Transverse colon (tissue), 4 donors: Measurements from ENCODE around the gene TGM1. TPM values are rescaled to one million over a fixed set of nuclear protein-coding genes. Genes with fewer than 3 reads are reported as not detected.

Source experiments
- DNase-seq: peaks from one replicate; pipeline ENCODE4 v3.0.0-alpha.2; 2019
- H3K27ac ChIP-seq, 4 donors: fragments of 200-600 bp; sonication (generic); 2 replicates each; pipeline ENCODE4 v1.5.1; 2016 to 2018; ENCODE audit warnings: inconsistent platforms in 4 of 4
- H3K27me3 ChIP-seq: fragments of 200-600 bp; sonication (generic); 2 replicates; pipeline ENCODE4 v1.5.1; 2017; ENCODE audit warnings: inconsistent platforms
- H3K36me3 ChIP-seq, 4 donors: fragments of 200-600 bp; sonication (generic); 2 replicates each; pipeline ENCODE4 v1.5.1; 2017 to 2019; ENCODE audit warnings: inconsistent platforms in 4 of 4
- H3K4me1 ChIP-seq, 4 donors: fragments of 200-600 bp; sonication (generic); 2 replicates each; pipeline ENCODE4 v1.5.1; 2017 to 2020; ENCODE audit warnings: inconsistent platforms in 4 of 4
- H3K4me3 ChIP-seq, 4 donors: fragments of 200-600 bp; sonication (generic); 1 replicate in 1 of 4; 2 replicates in 3 of 4; pipeline versions ENCODE4 v1.5.1 to v1.6.1; 2017 to 2019; ENCODE audit warnings: inconsistent platforms in 4 of 4
- H3K9me3 ChIP-seq, 2 donors: fragments of 200-600 bp; sonication (generic); 2 replicates each; pipeline ENCODE4 v1.5.1; 2017 to 2019; ENCODE audit warnings: inconsistent platforms in 2 of 2
- EP300 ChIP-seq: sonication (generic); formaldehyde crosslinking; IDR thresholded peaks from one replicate; pipeline ENCODE4 v1.6.1; 2017; ENCODE audit warnings: antibody characterized with exemption, low read depth
- POLR2A ChIP-seq: fragments of 450-650 bp; IDR thresholded peaks from one replicate; pipeline ENCODE4 v1.6.1; 2016; ENCODE audit warnings: antibody characterized with exemption, mild to moderate bottlenecking, moderate library complexity
- POLR2AphosphoS5 ChIP-seq, 3 donors: sonication (generic); formaldehyde crosslinking; IDR thresholded peaks; one replicate each; pipeline ENCODE4 v1.6.1; 2016; ENCODE audit warnings: antibody characterized with exemption in 3 of 3
- WGBS, 2 donors: methylation state at CpG; one replicate each; pipeline ENCODE4 v1.1.5; 2018; ENCODE audit warnings: low coverage in 1 of 2; 5-methylcytosine and 5-hydroxymethylcytosine counted together
- in situ Hi-C, 4 donors: fragments of 200-750 bp; cut with MboI; loops; one replicate each; pipeline versions ENCODE4 v1.15.0 to v1.15.1; 2017; ENCODE audit warnings: low sequenced_read_pairs in 3 of 4, low pct_ligation_motif_present in 1 of 4, low pct_unique_long_range_greater_than_20kb in 1 of 4
- intact Hi-C: fragments of 100-400 bp; cut with DNase I; formaldehyde crosslinking; loops from one replicate; pipeline ENCODE4 v1.15.1; 2023; ENCODE audit warnings: low total_unique reads
- total RNA-seq, 4 donors: library from RNA; depleted of rRNA; stranded (reverse); fragments of >200 nt; gene quantifications; one replicate each; pipeline ENCODE4 v1.1.0, GENCODE V29; 2016
- TF ChIP-seq, protein P1 (sequence below), 5 experiments: fragments of 200-600 bp in 3 of 5; fragments of 450-650 bp in 2 of 5; sonication (generic) in 3 of 5; IDR thresholded peaks; 1 replicate in 2 of 5; 2 replicates in 3 of 5; pipeline ENCODE4 v1.5.1; 2016 to 2017; ENCODE audit warnings: antibody characterized with exemption in 5 of 5, inconsistent platforms in 3 of 5, mild to moderate bottlenecking in 2 of 5, moderate library complexity in 1 of 5

Gene TGM1
- total RNA-seq, 4 donors from 2014 or later = 1.4 to 96.5 (median 2.2) TPM; not detected in 1

DNA sequence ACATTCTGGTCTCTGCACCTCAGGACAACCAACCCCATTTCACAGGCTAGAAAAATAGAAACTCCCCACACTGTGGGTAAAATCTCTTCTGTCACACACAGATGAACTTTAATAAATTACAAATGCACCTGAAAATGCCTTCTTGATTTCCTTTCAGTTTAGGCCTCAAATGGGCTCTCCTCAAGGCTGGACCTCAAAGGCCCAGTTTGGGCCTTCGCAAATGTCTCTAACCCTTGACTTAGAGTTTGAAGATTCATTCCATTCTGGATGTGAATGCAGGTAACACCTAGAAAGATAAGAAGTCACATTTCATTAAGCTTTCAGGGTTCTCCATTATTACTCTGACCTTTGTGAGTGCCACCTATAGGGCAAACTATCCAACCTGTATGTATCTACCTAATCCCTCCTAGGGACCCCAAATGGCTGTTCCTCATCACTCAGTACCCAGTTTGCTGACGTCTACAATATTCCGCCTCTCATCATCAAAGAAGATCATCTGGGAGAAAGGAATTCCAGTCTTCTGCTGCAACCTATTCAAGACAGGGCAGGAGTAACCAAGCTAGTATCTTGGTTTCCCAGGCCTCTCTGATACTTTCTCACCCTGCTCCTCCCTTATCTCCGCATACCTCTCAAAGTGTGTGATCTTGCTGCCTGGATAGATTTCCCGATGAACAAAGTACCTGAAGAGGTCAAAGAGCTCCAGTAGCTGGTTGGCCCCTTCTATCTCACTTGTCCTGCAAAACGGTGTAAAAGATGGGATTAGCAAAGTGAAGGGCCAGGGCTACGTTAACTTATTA lies 48.9 kb downstream of the TGM1 start:
- Histone ChIP-seq H3K9me3 (no peaks in the 10 kb centered on the region), H3K36me3 (peaks cover 0 to 18% (median 9%) of the 10 kb centered on the region in 4 donors), H3K4me1 (peaks cover 15 to 34% (median 19%) of the 10 kb centered on the region in 4 donors), H3K4me3 (peak overlapping the region in 3 of 4 donors; percentile 62 to 79 (median 69)), H3K27me3 (no peaks in the 10 kb centered on the region), H3K27ac (peak overlapping the region; percentile 97)
- intact Hi-C loops = no loop called here
- no peak for DNase-seq
- in situ Hi-C loops = no loop called here
- WGBS, 2 donors = 89 to 92% methylated on average over 5 to 7 of the region's 7 CpGs
- TF ChIP-seq, protein P1, sequence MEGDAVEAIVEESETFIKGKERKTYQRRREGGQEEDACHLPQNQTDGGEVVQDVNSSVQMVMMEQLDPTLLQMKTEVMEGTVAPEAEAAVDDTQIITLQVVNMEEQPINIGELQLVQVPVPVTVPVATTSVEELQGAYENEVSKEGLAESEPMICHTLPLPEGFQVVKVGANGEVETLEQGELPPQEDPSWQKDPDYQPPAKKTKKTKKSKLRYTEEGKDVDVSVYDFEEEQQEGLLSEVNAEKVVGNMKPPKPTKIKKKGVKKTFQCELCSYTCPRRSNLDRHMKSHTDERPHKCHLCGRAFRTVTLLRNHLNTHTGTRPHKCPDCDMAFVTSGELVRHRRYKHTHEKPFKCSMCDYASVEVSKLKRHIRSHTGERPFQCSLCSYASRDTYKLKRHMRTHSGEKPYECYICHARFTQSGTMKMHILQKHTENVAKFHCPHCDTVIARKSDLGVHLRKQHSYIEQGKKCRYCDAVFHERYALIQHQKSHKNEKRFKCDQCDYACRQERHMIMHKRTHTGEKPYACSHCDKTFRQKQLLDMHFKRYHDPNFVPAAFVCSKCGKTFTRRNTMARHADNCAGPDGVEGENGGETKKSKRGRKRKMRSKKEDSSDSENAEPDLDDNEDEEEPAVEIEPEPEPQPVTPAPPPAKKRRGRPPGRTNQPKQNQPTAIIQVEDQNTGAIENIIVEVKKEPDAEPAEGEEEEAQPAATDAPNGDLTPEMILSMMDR (IDR thresholded peaks at IDR 0.05) = no peak
- TF ChIP-seq POLR2A = no peak
- TF ChIP-seq EP300 = no peak
- no peak for TF ChIP-seq POLR2AphosphoS5 (IDR thresholded peaks at IDR 0.05)

DNA sequence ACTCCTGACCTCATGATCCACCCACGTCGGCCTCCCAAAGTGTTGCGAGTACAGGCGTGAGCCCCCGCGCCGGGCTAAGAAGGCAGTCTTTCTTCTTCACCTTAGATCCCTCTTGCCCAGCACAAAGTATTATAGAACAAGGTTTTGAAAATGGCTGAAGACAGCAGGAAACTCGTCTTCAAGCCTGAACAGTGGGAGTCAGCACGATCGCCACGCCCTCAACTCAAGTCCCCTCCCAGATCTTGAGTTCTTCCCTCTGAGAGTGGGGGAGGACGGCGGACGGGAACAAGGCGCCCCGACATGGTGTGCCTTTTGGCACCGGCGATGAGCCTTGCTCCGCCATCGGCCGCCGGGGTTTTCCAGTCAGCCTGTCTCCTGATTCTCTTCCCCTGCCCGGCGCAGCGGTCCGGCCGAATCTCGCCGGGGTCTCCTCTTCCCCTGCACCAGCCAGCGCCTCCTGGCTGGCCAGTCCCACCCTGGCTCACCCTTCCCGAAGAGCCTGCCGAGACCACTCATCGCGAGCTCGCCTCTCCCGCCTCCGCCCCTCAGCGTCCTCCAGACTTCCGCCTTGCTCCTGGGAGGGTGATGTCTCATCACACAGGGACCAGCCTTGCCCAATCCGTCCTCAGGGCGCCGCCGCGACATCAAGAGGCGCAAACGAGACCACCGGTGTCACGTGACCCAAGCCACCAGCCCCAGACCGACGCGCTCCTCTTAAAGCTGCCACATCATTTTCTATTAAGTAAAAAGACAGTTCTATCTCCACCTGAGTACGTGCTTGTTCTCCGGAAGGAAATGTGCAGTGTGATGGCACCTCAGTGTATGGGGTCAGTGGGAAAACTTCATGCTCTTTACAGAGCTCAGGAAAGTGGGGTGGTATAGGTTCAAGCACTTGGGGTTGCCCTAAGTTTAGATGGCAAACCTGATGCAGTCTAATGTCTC lies 49.8 kb downstream of the TGM1 start, which contains the start of gene CHMP4A:
CHMP4A (minus strand) TSS at position 565 of the 942 bp plus-strand sequence; CDS start at position 516, 49 bp downstream.
- intact Hi-C loops = no loop called here
- in situ Hi-C loops = no loop called here
- Histone ChIP-seq H3K4me1 (peaks cover 15 to 34% (median 19%) of the 10 kb centered on the region in 4 donors), H3K36me3 (peaks cover 0 to 18% (median 9%) of the 10 kb centered on the region in 4 donors), H3K27ac (peak within 1 kb of the TSS; percentile 97), H3K4me3 (peak within 1 kb of the TSS; percentile 62 to 79 (median 66)), H3K27me3 (no peaks in the 10 kb centered on the region), H3K9me3 (no peaks in the 10 kb centered on the region)
- peak; percentile 96 to 99 (median 99) for TF ChIP-seq POLR2AphosphoS5 (IDR thresholded peaks at IDR 0.05)
- TF ChIP-seq, protein P1 (IDR thresholded peaks at IDR 0.05) = peak in 1 of 5 experiments; percentile 37
- TF ChIP-seq EP300 = no peak
- peak; percentile 98 for TF ChIP-seq POLR2A
- 0 to 1% methylated on average over 5 to 53 of the region's 53 CpGs for WGBS, 2 donors
- DNase-seq = peak; percentile 97

DNA sequence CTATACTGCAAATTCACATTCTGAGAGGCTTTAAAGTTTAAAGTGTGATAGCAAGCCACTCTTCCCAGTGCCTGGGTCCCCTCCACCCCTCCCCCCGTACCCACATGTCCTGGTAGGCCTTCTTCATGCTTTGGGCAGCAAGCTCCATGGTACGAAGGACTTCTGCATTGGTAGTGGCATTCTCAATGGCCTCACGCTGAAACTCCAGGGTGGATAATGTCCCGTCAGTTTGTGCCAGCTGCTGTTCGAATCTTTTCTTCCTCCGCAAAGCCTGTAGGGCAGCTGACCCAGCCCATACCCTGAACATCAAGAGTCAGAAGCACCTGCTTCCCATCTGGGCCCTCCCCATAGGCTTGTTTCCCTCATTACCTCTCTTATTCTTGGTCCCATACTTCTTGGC lies 51.7 kb downstream of the TGM1 start:
- Histone ChIP-seq H3K9me3 (no peaks in the 10 kb centered on the region), H3K27ac (no peak overlapping the region), H3K36me3 (peaks cover 0 to 28% (median 9%) of the 10 kb centered on the region in 4 donors), H3K27me3 (no peaks in the 10 kb centered on the region), H3K4me3 (no peak overlapping the region), H3K4me1 (peaks cover 15 to 33% (median 19%) of the 10 kb centered on the region in 4 donors)
- no peak for TF ChIP-seq POLR2AphosphoS5 (IDR thresholded peaks at IDR 0.05)
- TF ChIP-seq, protein P1 (IDR thresholded peaks at IDR 0.05) = no peak
- no peak for TF ChIP-seq POLR2A
- no peak for TF ChIP-seq EP300
- WGBS, 2 donors = 90 to 94% methylated on average over 3 to 6 of the region's 6 CpGs
- intact Hi-C loops (no loop called here), in situ Hi-C loops (no loop called here)
- no peak for DNase-seq

DNA sequence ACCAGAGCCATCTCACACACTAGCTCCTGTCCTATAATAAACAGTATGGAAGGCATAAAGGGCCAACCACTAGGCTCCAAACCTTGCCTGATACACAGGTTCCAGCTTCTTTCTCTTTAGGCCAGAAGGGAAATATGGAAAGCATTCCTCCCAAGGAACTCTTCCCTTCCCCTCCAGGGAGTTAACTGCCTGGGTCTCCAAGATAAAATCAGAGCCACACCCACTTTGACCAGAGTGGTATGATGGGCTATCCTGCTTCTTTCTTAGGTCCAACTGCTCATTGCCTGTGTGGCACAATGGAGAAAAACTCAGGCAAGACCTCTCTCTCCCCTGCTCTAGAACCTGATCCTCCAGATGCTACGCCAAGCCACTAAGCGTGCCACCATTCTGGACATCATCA lies 55.4 kb downstream of the TGM1 start:
- in situ Hi-C loops (no loop called here), intact Hi-C loops (no loop called here)
- DNase-seq = no peak
- 100% methylated on average over 2 of the region's 2 CpGs for WGBS, 2 donors
- Histone ChIP-seq H3K27me3 (no peaks in the 10 kb centered on the region), H3K9me3 (no peaks in the 10 kb centered on the region), H3K4me3 (no peak overlapping the region), H3K4me1 (peaks cover 4 to 10% (median 7%) of the 10 kb centered on the region in 4 donors), H3K27ac (no peak overlapping the region), H3K36me3 (peaks cover 0 to 34% (median 9%) of the 10 kb centered on the region in 4 donors)
- TF ChIP-seq EP300 = no peak
